ENCODE measurements around the gene NR6A1. TPM values are rescaled to one million over a fixed set of nuclear protein-coding genes. Genes with fewer than 3 reads are reported as not detected.

The NR6A1 gene
- total RNA-seq, 1 donor from 2014 or later, result 4.0 TPM

- peaks cover 18% of the 10 kb centered on the region for H3K4me1 ChIP-seq
- ATAC-seq (no peak), DNase-seq (no peak)
- no peak overlapping the region for H3K4me3 ChIP-seq
- H3K27ac ChIP-seq, result no peak overlapping the region
- intact Hi-C loops (cut with DNase I), result no loop called here
- no peaks in the 10 kb centered on the region for H3K9me3 ChIP-seq
- H3K36me3 ChIP-seq, result no peaks in the 10 kb centered on the region
- no peak for TF ChIP-seq CTCF (IDR thresholded peaks at IDR 0.05)
- no peaks in the 10 kb centered on the region for H3K27me3 ChIP-seq
Measured at GRCh38 chr9:124594225-124594624, 176.9 kb downstream of the NR6A1 start.

DNA sequence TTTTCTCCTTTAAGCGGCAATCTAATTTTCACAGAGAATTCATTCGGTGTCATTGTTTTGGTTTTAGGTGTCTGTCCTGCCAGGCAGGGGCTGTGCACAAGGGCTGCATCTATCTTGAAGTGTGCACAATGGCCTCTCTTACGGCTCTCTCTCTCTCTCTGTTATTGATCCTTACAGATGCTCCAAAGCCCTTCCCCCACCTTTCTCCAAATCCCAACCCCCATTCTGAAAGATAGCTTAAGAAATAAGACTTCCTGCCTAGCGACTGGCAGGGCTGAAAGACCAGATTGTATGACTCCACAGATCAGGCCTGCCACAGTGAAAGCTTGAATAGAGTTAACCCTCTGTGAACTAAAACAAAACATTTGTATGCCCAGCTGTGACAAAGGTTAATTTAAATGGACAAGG lies 177.5 kb downstream of the NR6A1 start:
- DNase-seq (no peak), ATAC-seq (peak; percentile 22)
- H3K4me3 ChIP-seq, result no peak overlapping the region
- intact Hi-C loops (cut with DNase I), result no loop called here
- no peak for TF ChIP-seq CTCF (IDR thresholded peaks at IDR 0.05)
- H3K27ac ChIP-seq, result no peak overlapping the region
- no peaks in the 10 kb centered on the region for H3K9me3 ChIP-seq
- peaks cover 18% of the 10 kb centered on the region for H3K4me1 ChIP-seq
- no peaks in the 10 kb centered on the region for H3K36me3 ChIP-seq
- no peaks in the 10 kb centered on the region for H3K27me3 ChIP-seq

GRCh38 chr9:124593200-124593599 lies 177.9 kb downstream of the NR6A1 start:
- no peak for DNase-seq
- H3K4me3 ChIP-seq, result no peak overlapping the region
- H3K27me3 ChIP-seq, result no peaks in the 10 kb centered on the region
- TF ChIP-seq CTCF (IDR thresholded peaks at IDR 0.05), result no peak
- no peak for ATAC-seq
- H3K9me3 ChIP-seq, result no peaks in the 10 kb centered on the region
- H3K4me1 ChIP-seq, result peaks cover 18% of the 10 kb centered on the region
- intact Hi-C loops (cut with DNase I), result no loop called here
- H3K27ac ChIP-seq, result no peak overlapping the region
- no peaks in the 10 kb centered on the region for H3K36me3 ChIP-seq

- no peak for DNase-seq
- intact Hi-C loops (cut with DNase I), result no loop called here
Measured at GRCh38 chr9:124590889-124591641, 180.0 kb downstream of the NR6A1 start.

GRCh38 chr9:124584631-124585030 lies 186.5 kb downstream of the NR6A1 start:
- Histone ChIP-seq H3K4me3 (no peak overlapping the region), H3K9me3 (no peaks in the 10 kb centered on the region), H3K36me3 (no peaks in the 10 kb centered on the region), H3K27ac (no peak overlapping the region), H3K4me1 (no peaks in the 10 kb centered on the region), H3K27me3 (peaks cover under 1% of the 10 kb centered on the region)
- DNase-seq (no peak), ATAC-seq (no peak)
- TF ChIP-seq CTCF (IDR thresholded peaks at IDR 0.05), result no peak
- intact Hi-C loops (cut with DNase I), result no loop called here

More at GRCh38 chr9:124590889-124591641, 180.0 kb downstream of the NR6A1 start:
- ATAC-seq, result no peak
- Histone ChIP-seq H3K4me1 (peaks cover 18% of the 10 kb centered on the region), H3K9me3 (no peaks in the 10 kb centered on the region), H3K27ac (no peak overlapping the region), H3K36me3 (no peaks in the 10 kb centered on the region), H3K4me3 (no peak overlapping the region), H3K27me3 (no peaks in the 10 kb centered on the region)
- TF ChIP-seq CTCF (IDR thresholded peaks at IDR 0.05), result no peak

Data from upper lobe of right lung (tissue), 1 donor.